ENCODE data around the gene MSI2. TPM values are rescaled to one million over a fixed set of nuclear protein-coding genes. Genes with fewer than 3 reads are reported as not detected.

The MSI2 gene
- total RNA-seq, 2 donors from 2014 or later, result 53.1 to 74.0 TPM

GRCh38 chr17:57518587-57519581 lies 262.6 kb downstream of the MSI2 start:
- H3K9me3 ChIP-seq, result no peaks in the 10 kb centered on the region
- H3K4me3 ChIP-seq, result no peak overlapping the region
- WGBS, result 86% methylated on average over 20 of the region's 20 CpGs
- no peaks in the 10 kb centered on the region for H3K4me1 ChIP-seq (replicated peaks)
- DNase-seq (ENCODE audit: low spot score), result no peak
- H3K27ac ChIP-seq, result no peak overlapping the region
- TF ChIP-seq POLR2A (IDR thresholded peaks at IDR 0.05) (no peak), CTCF (IDR thresholded peaks at IDR 0.05) (no peak), POLR2AphosphoS5 (IDR thresholded peaks at IDR 0.05) (no peak)
- no peaks in the 10 kb centered on the region for H3K36me3 ChIP-seq
- H3K27me3 ChIP-seq (replicated peaks; ENCODE audit: insufficient read depth), result no peaks in the 10 kb centered on the region
- intact Hi-C loops (cut with DNase I), result no loop called here

- TF ChIP-seq POLR2A (IDR thresholded peaks at IDR 0.05), result no peak
- no peak for TF ChIP-seq CTCF (IDR thresholded peaks at IDR 0.05)
- no peak for TF ChIP-seq POLR2AphosphoS5 (IDR thresholded peaks at IDR 0.05)
- WGBS, result 99% methylated on average over 7 of the region's 7 CpGs
- no peak for DNase-seq (ENCODE audit: low spot score)
- intact Hi-C loops (cut with DNase I), result no loop called here
- H3K27ac ChIP-seq, result no peak overlapping the region
- no peaks in the 10 kb centered on the region for H3K36me3 ChIP-seq
- H3K27me3 ChIP-seq (replicated peaks; ENCODE audit: insufficient read depth), result no peaks in the 10 kb centered on the region
- no peak overlapping the region for H3K4me3 ChIP-seq
- H3K9me3 ChIP-seq, result no peaks in the 10 kb centered on the region
- H3K4me1 ChIP-seq (replicated peaks), result no peaks in the 10 kb centered on the region
Observed at GRCh38 chr17:57519800-57520199, 263.5 kb downstream of the MSI2 start.

- intact Hi-C loops (cut with DNase I), result no loop called here
- Histone ChIP-seq H3K27me3 (replicated peaks; ENCODE audit: insufficient read depth) (no peaks in the 10 kb centered on the region), H3K4me3 (no peak overlapping the region), H3K36me3 (no peaks in the 10 kb centered on the region), H3K4me1 (replicated peaks) (no peaks in the 10 kb centered on the region), H3K9me3 (no peaks in the 10 kb centered on the region), H3K27ac (no peak overlapping the region)
- TF ChIP-seq CTCF (IDR thresholded peaks at IDR 0.05), result no peak
- TF ChIP-seq POLR2AphosphoS5 (IDR thresholded peaks at IDR 0.05), result no peak
- no peak for TF ChIP-seq POLR2A (IDR thresholded peaks at IDR 0.05)
- 91% methylated on average over 7 of the region's 7 CpGs for WGBS
- no peak for DNase-seq (ENCODE audit: low spot score)
Observed at GRCh38 chr17:57521606-57522005, 265.3 kb downstream of the MSI2 start.

GRCh38 chr17:57522042-57523005 lies 266.0 kb downstream of the MSI2 start:
- Histone ChIP-seq H3K27me3 (replicated peaks; ENCODE audit: insufficient read depth) (no peaks in the 10 kb centered on the region), H3K4me1 (replicated peaks) (no peaks in the 10 kb centered on the region), H3K9me3 (no peaks in the 10 kb centered on the region), H3K4me3 (no peak overlapping the region), H3K36me3 (no peaks in the 10 kb centered on the region), H3K27ac (no peak overlapping the region)
- TF ChIP-seq CTCF (IDR thresholded peaks at IDR 0.05) (no peak), POLR2AphosphoS5 (IDR thresholded peaks at IDR 0.05) (no peak), POLR2A (IDR thresholded peaks at IDR 0.05) (no peak)
- intact Hi-C loops (cut with DNase I), result no loop called here
- WGBS, result 79% methylated on average over 10 of the region's 10 CpGs
- DNase-seq (ENCODE audit: low spot score), result no peak
